GDM1 (cell line): ENCODE data around the gene GPD2.
A peak's percentile ranks its signal among the peaks of the same experiment; 100 is the strongest.

Experiments
- DNase-seq: peaks from one replicate; lab custom pipeline; 2025; lab: John Stamatoyannopoulos, UW

Gene GPD2

GRCh38 chr2:156532989-156533388, 96.8 kb downstream of the GPD2 start:
- no peak for DNase-seq

GRCh38 chr2:156536534-156536933, 100.4 kb downstream of the GPD2 start:
- DNase-seq: no peak

GRCh38 chr2:156537141-156537540, 101.0 kb downstream of the GPD2 start:
- DNase-seq: no peak

GRCh38 chr2:156538083-156538504, 101.9 kb downstream of the GPD2 start:
- no peak for DNase-seq

DNA sequence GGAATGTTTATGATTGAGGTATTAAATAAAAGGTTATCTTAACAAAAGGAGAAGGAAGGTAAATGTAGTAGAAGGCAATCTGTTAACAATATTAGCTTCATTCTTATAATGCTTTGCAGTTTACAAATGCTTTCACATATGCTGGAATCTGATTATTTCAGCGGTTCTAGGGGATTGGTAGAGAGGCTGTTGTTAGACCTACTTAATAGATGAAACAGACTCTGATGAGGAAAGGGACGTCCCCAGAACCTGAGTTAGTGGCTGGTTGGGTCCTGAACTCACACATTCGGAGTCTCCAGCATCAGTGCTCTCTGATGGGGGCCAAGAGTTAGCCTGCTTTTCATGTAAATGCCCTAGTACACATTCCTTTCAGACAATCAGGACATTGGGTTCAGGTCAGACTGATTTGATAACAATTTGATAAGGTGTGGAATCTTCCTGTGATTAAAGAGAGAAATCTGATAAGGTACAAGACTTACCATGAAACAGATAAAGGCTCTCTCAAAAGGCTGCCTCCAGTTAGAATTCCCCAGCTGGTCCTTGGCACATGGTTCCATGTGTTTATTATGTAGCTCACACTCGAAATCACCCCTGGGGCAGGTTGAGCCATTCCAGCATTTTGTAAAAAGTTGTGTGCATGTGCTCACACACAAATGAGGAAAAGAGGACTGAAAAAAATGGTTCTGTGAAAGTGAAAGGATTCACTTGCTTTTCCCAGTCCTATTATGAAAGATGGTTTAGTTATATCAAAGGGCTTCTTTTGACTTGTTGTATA, 103.1 kb downstream of the GPD2 start:
- DNase-seq: no peak

- no peak for DNase-seq
Observed at GRCh38 chr2:156540706-156541105, 104.5 kb downstream of the GPD2 start.

GRCh38 chr2:156541229-156541628, 105.0 kb downstream of the GPD2 start:
- no peak for DNase-seq

DNA sequence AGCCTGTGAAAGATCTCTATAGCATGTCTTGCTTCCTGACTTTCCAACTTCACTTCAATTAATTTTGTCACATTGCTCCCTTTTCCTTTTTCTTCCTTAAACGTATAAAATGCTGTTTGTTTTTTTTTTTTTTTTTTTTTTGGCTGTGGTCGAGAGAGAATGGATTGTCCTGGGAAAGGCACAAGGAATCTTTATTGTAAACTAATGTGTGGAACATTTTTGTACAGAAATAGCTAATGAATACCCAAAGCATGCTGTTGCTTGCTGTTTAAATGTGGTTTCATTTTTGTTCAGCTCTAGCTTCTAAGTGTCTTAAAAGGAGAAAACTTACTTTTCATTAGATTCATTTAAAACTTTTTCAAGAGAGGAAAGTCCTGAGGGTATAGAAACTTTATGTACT, 105.5 kb downstream of the GPD2 start:
- no peak for DNase-seq

GRCh38 chr2:156548413-156548812, 112.2 kb downstream of the GPD2 start:
- DNase-seq: no peak

GRCh38 chr2:156553714-156554442, 117.7 kb downstream of the GPD2 start:
- DNase-seq: no peak

DNA sequence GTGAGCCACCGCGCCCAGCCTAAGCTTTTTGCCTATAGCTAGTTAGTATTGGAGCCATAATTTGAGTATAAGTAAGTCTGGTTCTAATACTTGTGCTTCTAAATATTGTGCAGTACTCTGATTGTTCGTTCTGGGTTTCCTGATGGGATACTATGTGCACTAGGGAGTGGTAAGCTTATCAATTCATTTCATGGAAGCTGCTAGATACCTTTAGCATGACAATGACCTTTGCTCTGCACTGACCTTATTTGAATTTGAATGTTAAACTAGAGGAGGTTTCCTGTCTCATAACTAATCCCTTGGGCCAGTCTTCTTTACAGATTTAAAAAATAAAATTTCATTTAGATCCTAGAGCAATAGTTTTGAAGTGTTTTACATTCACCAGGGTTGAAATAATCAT, 125.1 kb downstream of the GPD2 start:
- no peak for DNase-seq

DNA sequence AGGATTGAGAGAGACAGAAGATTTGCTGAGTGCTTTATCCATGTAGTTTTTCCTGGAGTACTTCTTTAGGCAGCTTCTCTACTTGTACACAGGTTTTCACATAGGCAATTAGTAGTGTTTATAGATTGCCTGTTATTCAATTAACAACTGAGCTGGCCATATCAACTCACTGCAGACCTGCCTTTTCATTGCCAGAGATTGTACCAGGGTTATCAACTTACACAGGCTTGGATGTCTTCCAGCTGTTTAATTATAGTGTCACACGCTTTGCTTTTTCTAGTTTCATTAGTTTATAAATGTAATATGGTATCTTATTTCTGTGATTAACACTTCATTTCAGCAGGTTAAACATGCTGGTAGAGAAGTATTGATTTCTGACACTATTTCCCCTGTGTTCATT, 125.9 kb downstream of the GPD2 start:
- DNase-seq: no peak

DNA sequence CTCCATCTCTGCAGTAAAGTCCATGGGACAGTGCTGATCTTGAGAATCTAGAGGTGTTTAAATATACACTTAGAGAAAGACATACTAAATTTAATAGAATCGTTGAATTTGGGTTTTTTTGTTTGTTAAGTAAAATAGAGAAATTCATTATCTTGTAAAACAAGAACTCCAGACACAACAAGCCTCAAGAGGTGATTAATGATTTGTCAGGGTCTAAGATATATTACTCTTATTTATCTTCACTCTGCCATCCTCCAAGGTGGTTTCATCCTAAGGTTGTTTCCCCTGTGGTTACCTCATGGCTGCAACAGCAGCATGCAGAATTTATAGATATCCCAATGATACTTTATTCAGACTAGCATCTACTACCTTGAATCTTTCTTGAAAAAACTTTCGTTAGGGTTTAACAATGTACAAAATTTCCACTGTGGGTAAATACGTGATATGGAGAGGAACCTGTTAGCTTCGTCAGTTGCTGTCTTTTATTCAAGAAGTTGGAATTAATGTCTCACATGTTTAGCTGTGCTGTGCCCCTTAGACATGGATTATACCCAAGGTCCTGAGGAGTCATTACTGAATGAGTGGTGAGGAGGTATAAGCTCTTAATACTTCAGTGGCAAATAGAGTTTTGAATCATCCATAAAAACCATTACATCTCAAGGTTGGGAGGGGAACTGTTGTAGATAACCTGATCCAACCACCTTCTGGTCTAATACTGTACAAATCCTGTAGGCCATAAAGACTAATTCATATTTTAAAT, 128.0 kb downstream of the GPD2 start:
- DNase-seq: no peak

DNA sequence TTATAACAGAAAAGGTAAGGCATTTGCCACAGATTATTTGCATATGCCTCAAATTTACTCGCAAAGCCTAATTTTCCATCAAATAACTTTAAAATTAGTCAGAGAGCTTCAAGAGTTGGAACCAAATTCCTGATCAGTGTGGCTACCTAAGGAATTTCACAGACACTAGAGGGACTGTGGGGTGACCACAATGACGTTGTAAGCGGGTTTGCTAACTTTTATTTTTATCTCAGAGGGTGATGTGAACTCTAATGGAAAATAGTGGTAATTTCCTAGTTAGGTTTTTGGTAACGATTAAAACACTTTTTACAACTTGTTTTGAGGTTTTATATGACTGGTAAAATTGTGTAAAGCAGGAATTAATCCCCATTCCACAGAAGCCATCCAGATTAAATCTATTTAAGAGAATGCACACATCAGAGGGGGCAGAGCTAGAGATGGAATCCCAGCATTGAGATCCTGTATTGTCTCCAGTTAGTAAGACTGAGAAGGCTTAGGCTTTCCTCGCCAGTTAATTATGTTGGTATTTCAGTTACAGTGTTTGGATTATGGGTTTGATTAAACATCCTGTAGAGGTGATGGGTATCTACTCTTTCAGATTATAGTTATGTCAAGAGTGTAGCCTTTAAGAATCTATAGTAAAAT, 129.0 kb downstream of the GPD2 start:
- no peak for DNase-seq

GRCh38 chr2:156573710-156574109, 137.5 kb downstream of the GPD2 start:
- DNase-seq: no peak

DNA sequence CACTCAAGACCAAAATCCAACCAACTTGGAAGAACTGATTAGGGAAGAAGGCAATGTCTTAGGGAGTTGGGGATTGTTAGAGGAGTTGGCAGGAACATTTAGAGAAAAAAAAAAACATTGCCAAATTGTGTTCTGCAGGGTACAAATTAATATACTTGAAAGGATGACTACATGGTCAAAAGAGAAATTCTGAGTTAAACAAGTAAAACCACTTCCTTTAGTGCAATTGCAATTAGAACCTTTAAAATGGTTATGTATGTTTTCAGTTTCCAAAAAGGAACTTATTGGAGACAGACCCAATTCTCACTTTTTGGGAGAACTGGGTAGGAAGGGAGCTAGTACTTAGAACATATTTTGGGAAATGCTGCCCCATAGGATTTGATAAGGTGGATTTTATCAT, 137.9 kb downstream of the GPD2 start:
- DNase-seq: no peak

DNA sequence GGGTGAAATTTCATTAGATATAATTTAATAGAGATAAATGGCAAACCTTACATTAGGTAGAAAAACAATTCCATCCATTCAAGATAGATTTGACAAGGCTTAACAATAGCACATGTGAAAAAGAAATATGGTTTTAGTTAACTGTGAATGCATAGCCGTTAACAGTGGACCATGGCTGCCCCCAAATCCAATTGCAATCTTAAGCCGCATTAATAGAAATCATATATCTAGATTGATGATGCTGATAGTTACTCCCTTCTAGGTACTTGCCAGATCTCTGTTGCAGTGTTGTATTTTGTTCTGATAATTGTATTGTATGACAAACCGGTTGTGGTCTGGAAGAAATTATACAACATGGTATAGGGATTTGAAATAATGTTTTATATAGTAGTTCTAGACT, 139.8 kb downstream of the GPD2 start:
- no peak for DNase-seq

DNA sequence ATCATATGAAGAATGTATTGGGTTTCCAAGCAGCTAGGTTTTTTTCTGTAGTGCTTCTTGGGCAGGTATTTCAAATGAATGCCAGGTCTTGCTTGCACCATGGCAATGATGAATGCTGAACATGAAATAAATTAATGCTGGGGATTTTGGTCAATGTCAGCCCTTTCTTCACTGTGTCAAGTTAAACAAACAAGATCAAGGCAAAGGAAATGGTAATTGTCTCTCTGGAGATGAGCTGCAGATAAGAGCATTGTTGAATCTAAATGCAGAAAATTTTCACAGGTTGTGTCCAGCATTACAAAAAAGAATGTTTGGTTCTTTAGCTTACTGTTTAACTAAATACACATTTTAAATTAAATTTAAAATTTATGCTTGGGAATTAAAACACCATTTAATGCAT, 144.3 kb downstream of the GPD2 start:
- no peak for DNase-seq

DNA sequence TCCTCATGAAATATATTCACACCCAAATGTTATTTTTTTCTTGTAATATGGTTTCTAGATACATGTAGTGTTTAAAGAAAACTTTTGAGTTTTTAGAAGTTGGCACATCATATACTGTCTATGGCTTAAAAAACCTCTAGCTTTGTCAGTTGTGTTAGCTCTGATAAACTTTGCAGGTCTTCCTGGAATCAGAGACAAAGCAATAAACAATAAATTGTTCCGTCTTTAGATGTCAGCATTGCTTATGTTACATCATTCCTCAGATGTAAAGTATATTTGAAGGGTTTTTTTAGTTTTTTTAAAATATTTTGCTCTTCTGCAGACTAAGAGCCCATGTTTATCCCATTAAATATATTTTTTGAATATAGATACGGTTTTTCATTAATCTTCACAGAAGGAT, 145.1 kb downstream of the GPD2 start:
- no peak for DNase-seq

- no peak for DNase-seq
Observed at GRCh38 chr2:156585457-156585856, 149.3 kb downstream of the GPD2 start.

DNA sequence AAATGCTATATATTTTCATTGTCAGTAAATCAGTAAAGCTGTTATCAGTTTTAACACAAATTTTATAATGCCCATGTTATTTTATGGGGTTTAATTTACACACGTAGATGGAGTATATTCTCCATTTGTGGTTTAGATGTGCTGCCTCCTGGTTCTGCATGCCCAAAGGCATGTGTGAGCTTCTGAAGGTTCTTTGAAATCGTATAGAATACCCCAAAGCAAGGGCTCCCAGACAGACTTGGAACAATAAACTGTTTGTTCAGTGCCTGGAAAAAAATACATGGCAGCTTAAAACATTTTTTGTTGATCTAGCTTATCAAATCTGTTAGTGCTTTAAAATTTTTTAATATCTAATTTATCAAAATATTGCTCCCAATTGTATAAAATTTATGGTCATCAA, 150.4 kb downstream of the GPD2 start:
- no peak for DNase-seq

DNA sequence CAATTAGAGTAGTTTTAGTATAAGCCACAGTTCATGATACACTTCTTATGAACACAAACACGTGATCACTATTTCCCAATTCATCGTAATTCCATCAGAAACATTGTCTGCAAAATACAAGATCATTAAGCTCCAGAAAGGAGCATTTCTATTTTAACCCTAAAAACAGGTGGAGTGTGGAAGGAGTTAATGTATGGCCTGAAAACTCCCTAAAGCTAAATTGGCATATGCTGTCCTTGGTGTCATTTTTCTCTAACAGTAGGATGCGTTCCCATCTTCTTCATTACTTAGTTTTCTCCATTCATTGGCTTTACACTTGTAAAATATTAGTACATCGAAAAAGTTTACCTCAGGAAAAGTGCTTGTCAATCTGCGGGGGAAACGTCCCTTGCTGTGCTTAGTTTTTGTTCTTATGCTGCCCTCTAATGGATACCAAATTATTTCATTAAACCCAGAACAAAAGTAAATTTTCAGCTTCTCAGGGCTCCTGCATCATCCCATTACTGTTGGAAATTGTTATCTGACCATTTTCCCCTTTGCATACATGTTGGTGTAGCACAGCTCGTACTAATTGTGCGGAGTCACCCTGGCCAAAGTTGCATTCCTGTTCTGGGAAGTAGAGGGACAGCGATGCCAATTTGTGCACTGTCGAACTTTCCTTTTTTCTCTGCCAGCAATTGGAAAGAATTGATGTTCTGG, 153.4 kb downstream of the GPD2 start:
- peak; percentile 1 for DNase-seq
